ENCODE measurements around the gene PRRC2A. TPM values are rescaled to one million over a fixed set of nuclear protein-coding genes. Genes with fewer than 3 reads are reported as not detected.

The PRRC2A gene
- total RNA-seq, 1 experiment from 2014 or later: 383 TPM

GRCh38 chr6:31643818-31644454 is 23.4 kb downstream of the PRRC2A start:
- H2BK120ac ChIP-seq (ENCODE audit: low read depth, low read length, poor library complexity, severe bottlenecking): no peak overlapping the region
- WGBS (ENCODE audit: extremely low coverage, insufficient read length, low lambda C conversion rate): no CpG with 5 or more reads among the region's 17 CpGs
- no peaks in the 10 kb centered on the region for H3K4me1 Mint-ChIP-seq

More at GRCh38 chr6:31643818-31644454, 23.4 kb downstream of the PRRC2A start:
- Mint-ChIP-seq H3K9me3 (no peaks in the 10 kb centered on the region), H3K36me3 (ENCODE audit: insufficient read depth in 1 of 3, low read depth in 3 of 3) (peaks cover 54 to 89% (median 86%) of the 10 kb centered on the region in 3 experiments), H3K27me3 (ENCODE audit: low read depth) (no peaks in the 10 kb centered on the region), H3K27ac (no peak overlapping the region; a peak in 1 of 7 replicates), H3K4me3 (no peak overlapping the region)
- no peak overlapping the region for H3K18ac ChIP-seq (ENCODE audit: insufficient read length, low read depth, low read length)
- H3K14ac ChIP-seq (ENCODE audit: insufficient read depth, low read length): no peak overlapping the region
- no peak overlapping the region for H3K4ac ChIP-seq (ENCODE audit: low read depth, low read length)
- no peak overlapping the region for H4K91ac ChIP-seq (ENCODE audit: insufficient read length, low read depth, low read length)
- no peak overlapping the region for H3K27ac ChIP-seq (ENCODE audit: insufficient read length, low read depth, low read length)
- no peak overlapping the region for H3K56ac ChIP-seq (ENCODE audit: insufficient read length, low read depth, low read length)
- no peaks in the 10 kb centered on the region for H3K79me1 ChIP-seq (ENCODE audit: insufficient read depth, low read depth, low read length, poor library complexity, severe bottlenecking)
- H3K9me3 ChIP-seq (ENCODE audit: control insufficient read depth, low read depth, low read length): no peaks in the 10 kb centered on the region
- no peaks in the 10 kb centered on the region for H3K27me3 ChIP-seq (ENCODE audit: insufficient read depth, low read length)
- no peaks in the 10 kb centered on the region for H3K4me1 ChIP-seq (ENCODE audit: insufficient read depth, low read length)
- H3K9ac ChIP-seq (ENCODE audit: extremely low read depth, insufficient read length, low read length): no peak overlapping the region
- H2BK12ac ChIP-seq (ENCODE audit: insufficient read length, low read depth, low read length): no peak overlapping the region
- H3K23me2 ChIP-seq (ENCODE audit: insufficient read length, low read depth, low read length, poor library complexity, severe bottlenecking): no peaks in the 10 kb centered on the region
- no peak overlapping the region for H4K8ac ChIP-seq (replicated peaks; ENCODE audit: insufficient read length, low read depth, low read length)
- no peak overlapping the region for H2BK5ac ChIP-seq (ENCODE audit: insufficient read length, low read length)
- H4K20me1 ChIP-seq (ENCODE audit: control insufficient read depth, insufficient read depth, insufficient read length): no peaks in the 10 kb centered on the region
- no peak overlapping the region for H2BK15ac ChIP-seq (ENCODE audit: low read depth, low read length)
- no peaks in the 10 kb centered on the region for H3K79me2 ChIP-seq (ENCODE audit: insufficient read depth, low read length)
- H3K4me2 ChIP-seq (ENCODE audit: insufficient read depth, insufficient read length, low read length): no peak overlapping the region
- no peak overlapping the region for H3K23ac ChIP-seq (ENCODE audit: insufficient read length, low read depth, low read length)
- no peak overlapping the region for H3T11ph ChIP-seq (ENCODE audit: low read length)
- H2BK20ac ChIP-seq (ENCODE audit: low read depth, low read length, poor library complexity, severe bottlenecking): no peak overlapping the region
- H2AK5ac ChIP-seq (ENCODE audit: insufficient read length, low read length): no peak overlapping the region
- H2AFZ ChIP-seq (ENCODE audit: low read length): no peak overlapping the region
- no peak for TF ChIP-seq CTCF (conservative IDR thresholded peaks at IDR 0.05)
- no peak overlapping the region for H4K5ac ChIP-seq (ENCODE audit: insufficient read length, low read depth, low read length)
- DNase-seq: no peak

Measured in H9 (cell line).